NCI-H1105 treated with DMSO at 0.1 percent for 48 hours (cell line): ENCODE measurements around the gene LRRC58.
"Not testable (repeated sequence)": the region's sequence is repeated elsewhere in the genome, so short reads cannot be mapped to it uniquely, and the experiment has no call there.

Experiments
- DNase-seq: peaks from one replicate; lab custom pipeline; 2025; lab: John Stamatoyannopoulos, UW

Gene LRRC58

GRCh38 chr3:120339362-120339761 is 9.8 kb downstream of the LRRC58 start:
- DNase-seq, result no peak

DNA sequence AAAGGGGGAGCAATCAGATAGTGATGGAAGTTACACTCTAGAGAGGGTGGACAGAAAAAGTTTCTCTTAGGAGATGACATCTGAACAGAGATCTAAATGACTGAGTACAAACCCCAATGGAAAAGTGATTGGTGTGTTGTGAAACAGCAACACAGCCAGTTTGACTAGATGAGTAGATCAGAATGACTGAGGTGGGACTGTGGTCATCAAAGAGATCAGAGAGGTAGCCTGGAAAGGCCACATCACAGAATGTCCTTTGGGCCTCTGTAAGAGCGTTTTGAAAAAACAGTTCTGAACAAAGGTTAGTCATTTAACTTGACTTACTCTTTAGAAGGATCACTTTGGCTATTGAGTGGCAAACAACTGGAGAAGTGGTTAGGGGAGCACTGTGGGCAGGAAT is 10.6 kb downstream of the LRRC58 start:
- no peak for DNase-seq

- DNase-seq, result no peak
Measured at GRCh38 chr3:120332646-120333045, 16.5 kb downstream of the LRRC58 start.

DNA sequence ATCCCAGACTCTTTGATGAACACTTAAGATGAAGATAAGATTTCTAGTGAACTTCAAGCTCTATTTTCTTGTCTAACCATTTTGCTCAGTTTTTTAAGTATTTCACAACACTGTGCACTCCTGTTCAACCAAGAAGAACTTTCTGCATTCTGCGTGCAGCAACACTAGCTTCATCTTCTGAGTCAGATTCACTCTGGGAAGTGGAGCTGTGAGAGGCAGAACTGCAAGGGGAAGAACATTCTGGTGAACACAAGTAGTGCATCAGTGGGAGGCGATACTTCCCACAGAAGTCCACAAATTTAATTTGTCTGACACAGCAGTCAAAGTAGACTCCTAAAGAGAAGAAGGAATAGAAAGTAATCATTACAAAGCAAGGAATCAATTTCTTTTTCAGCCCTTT is 18.1 kb downstream of the LRRC58 start:
- no peak for DNase-seq

DNA sequence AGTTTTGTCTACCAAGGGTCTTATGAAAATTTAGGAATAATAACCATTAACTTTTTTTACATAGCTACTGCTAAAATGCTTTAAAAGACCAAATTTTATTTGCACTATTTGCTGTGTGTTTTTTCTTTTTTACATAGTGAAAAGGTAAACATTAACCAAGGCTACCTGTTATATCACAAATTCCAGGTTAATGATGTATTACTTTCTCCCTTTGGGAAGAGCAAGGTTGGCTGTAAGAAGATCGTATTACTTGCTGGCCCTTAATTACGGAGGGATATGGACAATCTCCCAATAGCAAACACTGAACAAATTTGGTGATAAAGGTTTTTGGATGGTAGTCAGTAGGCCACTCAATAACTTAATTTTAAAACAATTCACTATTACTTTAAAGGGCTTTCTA is 22.4 kb downstream of the LRRC58 start:
- no peak for DNase-seq

DNA sequence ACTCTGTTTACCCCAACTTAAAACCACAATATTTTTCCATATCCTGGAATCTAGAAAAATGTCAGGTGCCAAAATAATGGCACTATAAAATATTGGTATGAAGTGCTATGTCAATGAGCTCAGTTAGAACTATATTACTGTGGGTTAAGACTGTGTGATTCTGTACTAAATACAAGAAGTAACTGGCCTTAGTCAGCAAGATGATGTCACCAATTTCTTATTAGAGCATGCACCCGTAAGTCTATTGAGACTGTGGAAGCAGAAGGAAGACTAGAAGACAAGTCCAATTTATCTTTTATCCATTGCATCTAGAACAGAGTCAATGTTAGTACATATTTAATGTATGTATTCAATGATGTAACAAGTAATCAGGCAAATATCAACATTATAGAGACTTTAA is 25.0 kb downstream of the LRRC58 start:
- no peak for DNase-seq

DNA sequence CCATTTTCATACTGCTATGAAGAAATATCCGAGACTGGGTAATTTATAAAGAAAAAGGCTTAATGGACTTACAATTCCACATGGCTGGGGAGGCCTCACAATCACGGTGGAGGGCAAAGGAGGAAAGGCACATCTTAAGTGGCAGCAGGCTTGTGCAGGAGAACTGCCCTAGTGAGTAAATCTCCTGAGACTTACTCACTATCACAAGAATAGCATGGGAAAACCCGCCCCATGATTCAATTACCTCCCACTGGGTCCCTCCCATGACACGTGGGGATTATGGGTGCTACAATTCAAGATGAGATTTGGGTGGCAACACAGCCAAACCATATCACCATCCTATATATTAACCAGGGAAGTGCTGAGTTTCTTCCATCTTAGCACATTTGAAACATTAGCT is 25.4 kb downstream of the LRRC58 start:
- DNase-seq, result not testable (repeated sequence)

DNA sequence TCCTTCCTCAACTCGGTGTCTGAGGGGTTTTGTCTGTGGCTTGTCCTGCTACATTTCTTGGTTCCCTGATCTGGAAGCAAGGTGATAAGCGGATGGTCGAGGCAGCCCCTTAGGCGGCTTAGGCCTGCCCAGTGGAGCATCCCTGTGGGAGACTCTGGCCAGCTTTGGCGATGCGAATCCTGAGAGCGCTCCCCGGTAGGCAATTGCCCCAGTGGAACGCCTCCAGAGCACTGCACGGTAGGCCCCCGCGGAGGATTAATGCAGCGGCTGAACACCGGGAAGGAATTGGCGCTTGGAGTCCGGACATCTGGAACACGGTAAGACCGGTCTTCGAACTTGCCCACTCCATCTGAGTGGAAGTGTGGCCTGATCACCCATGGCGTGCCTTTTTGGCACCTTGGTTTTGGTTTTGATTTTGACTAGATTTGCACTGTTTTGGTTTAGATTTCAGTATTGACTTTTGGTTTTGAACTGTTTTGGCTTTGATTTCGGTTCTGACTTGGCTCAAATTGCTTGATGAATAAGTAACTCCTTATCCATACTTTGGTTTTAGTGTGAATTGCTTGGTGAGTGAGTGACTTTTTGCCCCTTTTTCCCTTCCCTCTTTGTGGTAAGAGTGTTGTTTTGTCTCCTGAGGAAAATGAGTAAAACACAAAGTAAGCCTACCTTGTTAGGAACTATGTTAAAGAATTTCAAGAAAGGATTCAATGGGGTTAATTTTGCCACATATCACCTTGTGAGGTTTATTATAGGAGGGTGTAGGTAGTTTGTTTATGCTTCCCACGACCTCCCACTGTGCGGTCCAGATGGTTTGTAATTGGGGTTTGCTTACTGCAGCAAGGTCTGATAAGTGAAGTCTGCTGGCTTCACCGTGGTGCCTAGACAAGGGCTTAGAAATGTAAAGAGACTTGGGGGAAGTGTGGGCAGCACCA is 37.0 kb downstream of the LRRC58 start:
- no peak for DNase-seq

DNA sequence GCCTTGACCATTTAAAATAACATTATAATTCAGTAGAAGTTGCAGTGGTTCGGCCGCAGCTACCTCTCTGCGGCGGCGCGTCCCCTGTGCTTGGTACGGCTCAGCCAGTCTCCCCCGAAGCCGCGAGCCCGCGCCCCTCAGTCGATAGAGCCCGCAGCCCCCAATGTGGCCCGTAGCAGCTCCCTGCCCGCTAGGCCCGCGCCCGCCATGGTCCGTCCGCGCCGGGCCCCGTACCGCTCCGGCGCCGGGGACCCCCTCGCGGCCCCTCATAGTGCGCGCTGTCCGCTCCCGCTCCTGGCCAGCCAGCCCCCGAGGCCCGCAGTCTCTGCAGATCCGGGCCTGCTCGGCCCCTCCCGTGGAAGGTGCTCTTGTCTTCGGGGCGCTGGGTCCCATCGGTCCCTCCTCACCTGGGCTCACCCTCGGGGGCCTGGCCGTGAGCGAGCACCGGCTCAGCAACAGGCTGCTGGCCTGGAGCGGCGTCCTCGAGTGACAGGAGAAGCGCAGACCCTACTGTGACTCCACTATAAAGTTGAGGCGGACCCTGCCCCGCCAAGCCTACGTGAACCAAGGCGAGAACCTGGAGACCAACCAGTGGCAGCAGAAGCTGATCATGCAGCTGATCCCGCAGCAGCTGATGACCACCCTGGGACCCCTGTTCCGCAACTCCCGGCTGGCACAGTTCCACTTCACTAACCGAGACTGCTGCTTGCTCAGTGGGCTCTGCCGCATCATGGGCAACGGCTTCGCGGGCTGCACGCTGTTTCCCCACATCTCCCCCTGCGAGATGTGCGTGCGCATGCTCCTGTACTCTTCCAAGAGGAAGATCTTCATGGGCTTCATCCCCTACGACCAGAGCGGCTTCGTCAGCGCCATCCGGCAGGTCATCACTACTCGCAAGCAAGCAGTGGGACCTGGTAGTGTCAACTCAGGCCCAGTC is 42.4 kb downstream of the LRRC58 start:
- DNase-seq, result no peak

DNA sequence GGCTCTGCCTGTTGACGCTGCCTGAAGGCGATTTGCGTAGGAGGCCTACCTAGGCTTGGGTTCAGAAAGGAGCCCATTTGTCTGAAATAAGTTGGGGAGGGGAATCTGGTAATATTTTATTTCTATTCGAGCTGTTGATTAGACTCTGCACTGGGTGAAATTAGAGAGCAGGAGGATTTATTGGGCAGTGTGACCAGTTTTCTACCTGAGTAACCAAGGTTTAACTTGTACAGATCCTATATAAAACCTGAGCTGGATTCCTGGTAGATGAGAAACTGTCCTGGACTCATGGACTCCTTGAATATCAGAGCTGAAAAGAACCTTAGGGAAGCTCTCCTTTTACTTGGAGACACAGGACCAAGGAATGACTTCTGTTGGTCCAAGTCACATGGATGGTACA is 44.5 kb downstream of the LRRC58 start:
- no peak for DNase-seq

- DNase-seq, result no peak
Measured at GRCh38 chr3:120302361-120302760, 46.8 kb downstream of the LRRC58 start.

DNA sequence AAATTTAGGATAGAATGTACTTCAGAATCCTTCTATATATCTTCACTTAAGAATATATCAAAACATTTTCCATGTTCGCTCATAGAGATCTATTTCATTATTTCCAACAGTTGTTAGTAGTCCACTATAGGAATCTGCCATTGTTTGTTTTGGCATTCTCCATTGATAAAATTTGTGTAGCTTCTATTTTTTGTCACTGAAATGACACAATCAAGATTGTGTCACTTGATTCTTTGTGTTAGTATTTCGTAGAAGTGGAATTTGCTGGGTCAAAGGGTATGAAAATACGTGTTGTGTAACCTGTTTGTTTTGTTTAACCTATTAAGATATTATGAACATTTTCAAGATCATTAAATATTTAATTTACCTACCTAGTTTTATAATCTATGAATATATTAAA is 48.2 kb downstream of the LRRC58 start:
- DNase-seq, result no peak

GRCh38 chr3:120299403-120299802 is 49.8 kb downstream of the LRRC58 start:
- DNase-seq, result no peak

GRCh38 chr3:120298996-120299395 is 50.2 kb downstream of the LRRC58 start:
- no peak for DNase-seq

DNA sequence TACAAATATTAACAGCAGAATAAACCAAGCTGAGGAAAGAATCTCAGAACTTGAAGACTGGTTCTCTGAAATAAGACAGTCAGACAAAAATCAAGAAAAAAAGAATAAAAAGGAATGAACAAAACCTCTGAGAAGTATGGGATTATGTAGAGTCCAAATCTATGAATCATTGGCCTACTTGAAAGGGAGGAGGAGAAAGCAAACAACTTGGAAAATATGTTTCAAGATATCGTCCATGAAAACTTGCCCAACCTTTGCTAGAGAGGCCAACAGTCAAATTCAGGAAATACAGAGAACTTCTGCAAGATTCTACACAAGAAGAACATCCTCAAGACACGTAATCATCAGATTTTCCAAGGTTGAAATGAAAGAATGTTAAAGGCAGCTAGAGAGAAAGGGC is 57.6 kb downstream of the LRRC58 start:
- not testable (repeated sequence) for DNase-seq

GRCh38 chr3:120289636-120290035 is 59.5 kb downstream of the LRRC58 start:
- no peak for DNase-seq

- peak; percentile 14 for DNase-seq
Measured at GRCh38 chr3:120286465-120286864, 62.7 kb downstream of the LRRC58 start.

- DNase-seq, result no peak
Measured at GRCh38 chr3:120285508-120285841, 63.7 kb downstream of the LRRC58 start.

DNA sequence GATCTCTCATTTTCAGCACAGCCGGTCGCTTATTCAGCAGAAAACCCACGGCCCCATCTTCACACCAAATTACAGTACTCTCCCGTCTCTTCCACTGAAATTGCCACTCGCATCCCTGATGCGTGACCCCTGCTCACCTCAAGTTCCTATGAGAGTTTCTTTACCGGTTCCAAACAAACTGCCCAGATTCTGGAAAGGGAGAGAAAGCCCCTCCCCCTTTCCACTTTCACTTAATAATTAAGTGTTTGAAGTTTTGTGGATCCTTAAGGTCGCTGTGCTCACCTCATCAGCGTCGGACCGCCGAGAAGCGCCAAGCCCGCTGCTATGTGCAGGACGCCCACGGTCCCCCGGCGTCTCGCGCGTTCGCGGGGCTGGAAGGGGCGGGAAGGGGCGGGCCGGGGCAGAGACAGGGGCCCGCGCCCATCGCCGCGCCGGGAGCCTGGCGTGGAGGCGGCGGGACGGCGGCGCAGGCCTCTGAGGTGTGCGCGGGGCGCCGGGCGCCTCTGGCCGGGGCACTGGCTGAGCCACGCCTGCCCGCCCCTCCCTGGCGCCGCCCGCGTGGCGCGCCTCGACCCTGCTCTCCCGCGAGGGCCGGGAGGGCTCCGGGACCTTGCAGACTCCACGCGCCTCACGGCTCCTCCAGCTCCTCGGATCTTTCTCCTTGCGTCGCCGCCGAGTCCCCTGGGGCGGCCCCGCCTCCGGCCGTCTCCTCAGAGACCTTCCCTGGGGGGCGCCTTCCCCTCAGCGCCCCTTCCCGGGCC is 64.2 kb downstream of the LRRC58 start, which contains the start of gene GPR156:
TSS of gene GPR156 (minus strand) at position 476 of the 761 bp plus-strand sequence. CDS start 41,124 bp downstream, outside the sequence.
- DNase-seq, result peak; percentile 10

GRCh38 chr3:120281261-120281660 is 67.9 kb downstream of the LRRC58 start:
- DNase-seq, result no peak

- no peak for DNase-seq
Measured at GRCh38 chr3:120280566-120280965, 68.6 kb downstream of the LRRC58 start.

DNA sequence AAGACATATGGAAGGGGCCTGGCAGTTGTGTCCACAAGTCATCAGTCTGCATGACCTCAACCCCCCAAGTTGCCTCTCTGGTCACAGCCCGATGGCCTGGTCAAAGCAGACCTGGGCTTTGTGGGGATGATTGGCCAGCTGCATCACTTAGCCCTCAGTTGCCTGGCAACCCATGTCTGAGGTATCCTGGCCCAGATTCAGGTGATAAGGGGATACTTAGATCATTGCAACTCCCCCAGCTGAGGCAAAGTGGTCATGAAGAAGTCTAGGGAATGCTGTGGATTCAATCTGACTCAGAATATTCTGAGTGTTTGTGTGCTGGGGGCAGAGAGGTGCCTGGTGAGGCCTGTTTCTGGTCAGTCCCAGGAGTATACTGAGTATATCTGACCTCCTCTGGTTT is 69.1 kb downstream of the LRRC58 start:
- no peak for DNase-seq
